Thyroid gland (tissue), 4 donors: ENCODE data around the gene TNFAIP8.

Experiments
- CTCF ChIP-seq, 6 experiments: fragments of 200-600 bp in 3 of 6; fragments of 450-650 bp in 3 of 6; sonication (generic) in 3 of 6; IDR thresholded peaks; one replicate each; pipeline ENCODE4 v1.5.1; 2016 to 2019; ENCODE audit warnings: antibody characterized with exemption in 6 of 6, mild to moderate bottlenecking in 2 of 6, inconsistent platforms in 1 of 6, moderate library complexity in 1 of 6
- POLR2A ChIP-seq, 2 donors: fragments of 450-650 bp; IDR thresholded peaks; one replicate each; pipeline ENCODE4 v1.6.1; 2017; ENCODE audit warnings: antibody characterized with exemption in 2 of 2, mild to moderate bottlenecking in 2 of 2, moderate library complexity in 1 of 2

- TF ChIP-seq CTCF (IDR thresholded peaks at IDR 0.05) (no peak), POLR2A (IDR thresholded peaks at IDR 0.05) (no peak)
Observed at GRCh38 chr5:119360905-119361593, 5.2 kb downstream of the TNFAIP8 start.
